Measurements from ENCODE around the gene ADAT3. TPM values are rescaled to one million over a fixed set of nuclear protein-coding genes. Genes with fewer than 3 reads are reported as not detected.

Gene ADAT3
- total and polyA plus RNA-seq, 7 donors, result 0.33 to 17.4 (median 6.2) TPM

GRCh38 chr19:1906985-1907562, 1.9 kb downstream of the ADAT3 start:
- no peak overlapping the region for H3K4me3 ChIP-seq
- 54 to 86% methylated on average over 10 of the region's 10 CpGs for WGBS, 2 donors
- H3K27ac ChIP-seq, result peak overlapping the region in 2 of 4 donors; percentile 1 to 43
- peaks cover 0 to 31% (median 23%) of the 10 kb centered on the region in 4 donors for H3K4me1 ChIP-seq
- H3K36me3 ChIP-seq, result peaks cover 0 to 5% (median under 1%) of the 10 kb centered on the region in 4 donors
- intact Hi-C loops (cut with DNase I), result no loop called here
- no peaks in the 10 kb centered on the region for H3K27me3 ChIP-seq
- H3K9me3 ChIP-seq, result no peaks in the 10 kb centered on the region
- DNase-seq, result no peak
- no peak for TF ChIP-seq CTCF (IDR thresholded peaks at IDR 0.05)
- TF ChIP-seq POLR2AphosphoS5 (IDR thresholded peaks at IDR 0.05), result no peak
- TF ChIP-seq POLR2A (IDR thresholded peaks at IDR 0.05), result no peak
- no peak for TF ChIP-seq EP300 (IDR thresholded peaks at IDR 0.05)

- Histone ChIP-seq H3K4me3 (no peak overlapping the region), H3K36me3 (peaks cover 2 to 12% (median 6%) of the 10 kb centered on the region in 4 donors), H3K4me1 (peaks cover 0 to 31% (median 23%) of the 10 kb centered on the region in 4 donors), H3K9me3 (no peaks in the 10 kb centered on the region), H3K27me3 (no peaks in the 10 kb centered on the region), H3K27ac (peak overlapping the region in 3 of 4 donors; percentile 1 to 43 (median 27))
- intact Hi-C loops (cut with DNase I), result no loop called here
- no peak for TF ChIP-seq POLR2AphosphoS5 (IDR thresholded peaks at IDR 0.05)
- TF ChIP-seq POLR2A (IDR thresholded peaks at IDR 0.05), result peak in 1 of 2 donors; percentile 6
- 16 to 67% methylated on average over 43 of the region's 43 CpGs for WGBS, 2 donors
- no peak for DNase-seq
These were observed 2.6 kb downstream of the ADAT3 start for GRCh38 chr19:1907563-1908363.

GRCh38 chr19:1908364-1908678, 3.1 kb downstream of the ADAT3 start:
- H3K4me1 ChIP-seq, result peaks cover 0 to 31% (median 23%) of the 10 kb centered on the region in 4 donors
- DNase-seq, result no peak
- H3K27me3 ChIP-seq, result no peaks in the 10 kb centered on the region
- peaks cover 7 to 17% (median 12%) of the 10 kb centered on the region in 4 donors for H3K36me3 ChIP-seq
- no peaks in the 10 kb centered on the region for H3K9me3 ChIP-seq
- intact Hi-C loops (cut with DNase I), result no loop called here
- WGBS, 2 donors, result 16 to 75% methylated on average over 13 of the region's 13 CpGs
- no peak overlapping the region for H3K4me3 ChIP-seq
- TF ChIP-seq EP300 (IDR thresholded peaks at IDR 0.05) (no peak), CTCF (IDR thresholded peaks at IDR 0.05) (no peak), POLR2A (IDR thresholded peaks at IDR 0.05) (no peak), POLR2AphosphoS5 (IDR thresholded peaks at IDR 0.05) (no peak)
- H3K27ac ChIP-seq, result peak overlapping the region in 1 of 4 donors; percentile 43

- TF ChIP-seq CTCF (IDR thresholded peaks at IDR 0.05) (no peak), POLR2AphosphoS5 (IDR thresholded peaks at IDR 0.05) (no peak), EP300 (IDR thresholded peaks at IDR 0.05) (no peak), POLR2A (IDR thresholded peaks at IDR 0.05) (no peak)
- no peak overlapping the region for H3K27ac ChIP-seq
These were observed 4.5 kb downstream of the ADAT3 start for GRCh38 chr19:1909761-1910080.

GRCh38 chr19:1910177-1910576, 5.0 kb downstream of the ADAT3 start:
- H3K4me1 ChIP-seq, result peaks cover 0 to 24% (median 20%) of the 10 kb centered on the region in 4 donors
- WGBS, 2 donors, result 93 to 96% methylated on average over 10 of the region's 10 CpGs

More at GRCh38 chr19:1909761-1910080, 4.5 kb downstream of the ADAT3 start:
- DNase-seq, result no peak
- Histone ChIP-seq H3K36me3 (peaks cover 8 to 27% (median 18%) of the 10 kb centered on the region in 4 donors), H3K4me1 (peaks cover 0 to 27% (median 21%) of the 10 kb centered on the region in 4 donors), H3K27me3 (no peaks in the 10 kb centered on the region), H3K9me3 (no peaks in the 10 kb centered on the region), H3K4me3 (no peak overlapping the region)
- intact Hi-C loops (cut with DNase I), result no loop called here
- 51 to 81% methylated on average over 10 of the region's 10 CpGs for WGBS, 2 donors

More at GRCh38 chr19:1910177-1910576, 5.0 kb downstream of the ADAT3 start:
- Histone ChIP-seq H3K27ac (no peak overlapping the region), H3K4me3 (no peak overlapping the region), H3K36me3 (peaks cover 8 to 30% (median 18%) of the 10 kb centered on the region in 4 donors), H3K27me3 (no peaks in the 10 kb centered on the region), H3K9me3 (no peaks in the 10 kb centered on the region)
- TF ChIP-seq CTCF (IDR thresholded peaks at IDR 0.05) (no peak), POLR2A (IDR thresholded peaks at IDR 0.05) (no peak), EP300 (IDR thresholded peaks at IDR 0.05) (no peak), POLR2AphosphoS5 (IDR thresholded peaks at IDR 0.05) (no peak)
- no peak for DNase-seq
- intact Hi-C loops (cut with DNase I), result no loop called here

All from sigmoid colon (tissue), 7 donors.